ENCODE data around the gene SNX6. TPM values are rescaled to one million over a fixed set of nuclear protein-coding genes. Genes with fewer than 3 reads are reported as not detected.
"Not testable (repeated sequence)": the region's sequence is repeated elsewhere in the genome, so short reads cannot be mapped to it uniquely, and the experiment has no call there.

SNX6 gene
- total RNA-seq, 1 experiment from 2014 or later: 73.4 TPM

GRCh38 chr14:34640826-34641225 lies 10.9 kb upstream of the SNX6 start (continued):
- TF ChIP-seq REST (IDR thresholded peaks at IDR 0.05; ENCODE audit: low read depth) (no peak), CBX3 (IDR thresholded peaks at IDR 0.05; ENCODE audit: low read depth) (no peak)

GRCh38 chr14:34634360-34634771 lies 4.4 kb upstream of the SNX6 start:
- H3K9ac ChIP-seq (ENCODE audit: low read length); H3K79me2 ChIP-seq (ENCODE audit: insufficient read depth, low read length); H3K9me2 ChIP-seq (ENCODE audit: insufficient read depth); CTCF ChIA-PET; H3K27ac ChIP-seq (ENCODE audit: low read depth, low read length); H3K4me3 ChIP-seq (replicated peaks in 1 of 2; ENCODE audit: low read depth in 1 of 2, low read length in 2 of 2); H3K36me3 ChIP-seq (ENCODE audit: control insufficient read depth in 1 of 2, insufficient read depth in 2 of 2, low read length in 2 of 2); H4K20me1 ChIP-seq (ENCODE audit: insufficient read depth); ATAC-seq; H3K9me3 ChIP-seq (ENCODE audit: control insufficient read depth in 1 of 2, insufficient read depth in 1 of 2, low read depth in 1 of 2, low read length in 2 of 2); BruUV-seq (replicated peaks); RAD21 ChIA-PET (ENCODE audit: low non-redundant PET in 1 of 2, low total read pairs in 2 of 2, uncharacterized antibody in 2 of 2, unreplicated experiment in 2 of 2); intact Hi-C loops (cut with micrococcal nuclease); H3K27me3 ChIP-seq (ENCODE audit: insufficient read depth, low read length); DNase-seq (ENCODE audit: low read depth, low spot score); POLR2A ChIA-PET: not testable (repeated sequence)
- H3K4me1 ChIP-seq (ENCODE audit: control insufficient read depth in 1 of 2, insufficient read depth in 2 of 2, low read length in 2 of 2): peaks cover 13 to 22% of the 10 kb centered on the region in 2 experiments; a peak in 3 of 4 replicates
- peak overlapping the region; percentile 52 for H3K4me2 ChIP-seq (ENCODE audit: low read length)
- peak overlapping the region; percentile 87 for H2AFZ ChIP-seq (ENCODE audit: low read depth, low read length, poor library complexity, severe bottlenecking)

GRCh38 chr14:34633742-34634141 lies 3.8 kb upstream of the SNX6 start:
- Histone ChIP-seq H3K4me2 (ENCODE audit: low read length) (peak overlapping the region; percentile 52), H3K9ac (ENCODE audit: low read length) (no peak overlapping the region), H3K4me3 (replicated peaks in 1 of 2; ENCODE audit: low read depth in 1 of 2, low read length in 2 of 2) (no peak overlapping the region), H3K36me3 (ENCODE audit: control insufficient read depth in 1 of 2, insufficient read depth in 2 of 2, low read length in 2 of 2) (no peaks in the 10 kb centered on the region), H3K9me3 (ENCODE audit: control insufficient read depth in 1 of 2, insufficient read depth in 1 of 2, low read depth in 1 of 2, low read length in 2 of 2) (no peaks in the 10 kb centered on the region), H4K20me1 (ENCODE audit: insufficient read depth) (no peaks in the 10 kb centered on the region), H3K27ac (ENCODE audit: low read depth, low read length) (no peak overlapping the region), H2AFZ (ENCODE audit: low read depth, low read length, poor library complexity, severe bottlenecking) (peak overlapping the region; percentile 87), H3K79me2 (ENCODE audit: insufficient read depth, low read length) (peaks cover 12% of the 10 kb centered on the region), H3K27me3 (ENCODE audit: insufficient read depth, low read length) (no peaks in the 10 kb centered on the region), H3K9me2 (ENCODE audit: insufficient read depth) (no peaks in the 10 kb centered on the region), H3K4me1 (ENCODE audit: control insufficient read depth in 1 of 2, insufficient read depth in 2 of 2, low read length in 2 of 2) (peaks cover 13 to 24% of the 10 kb centered on the region in 2 experiments; a peak in 3 of 4 replicates)
- CTCF ChIA-PET: no interaction called here
- RAD21 ChIA-PET (ENCODE audit: low non-redundant PET in 1 of 2, low total read pairs in 2 of 2, uncharacterized antibody in 2 of 2, unreplicated experiment in 2 of 2): no interaction called here
- BruUV-seq (replicated peaks): no TSS peak
- ATAC-seq: no peak
- DNase-seq (ENCODE audit: low read depth, low spot score): no peak
- POLR2A ChIA-PET: no interaction called here
- intact Hi-C loops (cut with micrococcal nuclease): no loop called here
- TF ChIP-seq EZH2phosphoT487 (IDR thresholded peaks at IDR 0.05; ENCODE audit: borderline replicate concordance) (no peak), EGR1 (IDR thresholded peaks at IDR 0.05; ENCODE audit: low read depth) (no peak), POLR2A (IDR thresholded peaks at IDR 0.05; ENCODE audit: borderline replicate concordance, extremely low read depth, insufficient read depth, insufficient read length) (no peak), FOSL1 (IDR thresholded peaks at IDR 0.05; ENCODE audit: low read depth) (no peak), ZBTB33 (IDR thresholded peaks at IDR 0.05; ENCODE audit: extremely low read depth, insufficient replicate concordance, low read length) (no peak), SRF (IDR thresholded peaks at IDR 0.05; ENCODE audit: low read depth) (no peak), JUND (IDR thresholded peaks at IDR 0.05) (no peak), ZNF274 (IDR thresholded peaks at IDR 0.05; ENCODE audit: low read depth, low read length) (no peak), SIN3A (IDR thresholded peaks at IDR 0.05; ENCODE audit: low read depth) (no peak), CEBPB (IDR thresholded peaks at IDR 0.05; ENCODE audit: low read depth) (no peak), ELF1 (IDR thresholded peaks at IDR 0.05; ENCODE audit: borderline replicate concordance, low read depth) (no peak)
